ENCODE data around the gene SLC49A4.
A peak's percentile ranks its signal among the peaks of the same experiment; 100 is the strongest.

DNA sequence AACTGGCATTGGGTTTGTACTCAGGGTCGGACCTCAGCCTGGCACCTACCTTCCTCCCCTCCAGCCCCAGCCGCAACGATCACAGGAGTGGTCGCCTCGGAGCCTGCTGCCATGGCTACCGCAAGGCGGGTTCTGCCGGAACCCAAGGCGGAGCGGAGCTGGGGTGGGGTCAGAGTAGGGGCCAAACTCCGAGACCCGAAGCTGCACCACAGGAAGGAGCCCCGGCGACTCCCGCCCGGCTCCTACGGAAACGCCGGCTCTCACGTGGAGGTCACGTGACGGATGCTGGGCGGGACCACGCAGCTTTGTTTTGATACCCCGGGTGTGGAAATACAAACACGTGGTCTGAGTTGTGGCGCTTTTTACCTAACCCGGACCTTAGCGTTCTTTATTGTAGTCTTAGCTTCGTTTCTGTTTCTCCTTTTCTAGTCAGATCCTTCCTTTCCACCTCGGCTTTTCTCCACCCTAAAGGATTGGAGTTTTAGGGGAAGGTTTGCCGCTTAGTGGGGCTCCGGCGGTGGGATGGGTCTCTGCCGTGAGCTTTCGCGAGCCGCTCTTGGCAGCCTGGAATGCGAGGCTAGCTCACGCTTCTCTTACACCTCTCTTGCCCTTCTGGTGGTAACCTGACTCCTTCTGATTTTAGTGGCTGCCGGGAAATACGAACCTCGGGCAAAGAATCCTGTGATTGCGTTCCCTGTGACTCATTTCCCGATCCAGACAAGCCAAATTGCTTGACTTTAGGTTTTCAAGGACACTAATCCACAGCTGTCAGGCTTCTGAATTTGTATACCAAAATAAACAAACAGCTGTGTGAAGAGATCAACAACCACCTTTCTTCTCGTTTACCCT, 1.1 kb upstream of the SLC49A4 start, which contains the start of gene HSPBAP1:
- peak; percentile 59 to 83 for TF ChIP-seq POLR2AphosphoS5 (IDR thresholded peaks at IDR 0.05)
- peak in 3 of 4 donors; percentile 13 to 83 (median 33) for TF ChIP-seq POLR2A (IDR thresholded peaks at IDR 0.05)
- peak in 2 of 4 donors; percentile 68 to 72 for TF ChIP-seq EP300 (IDR thresholded peaks at IDR 0.05)

Data from upper lobe of left lung (tissue), 4 donors.